ENCODE measurements around the gene CD81.

DNA sequence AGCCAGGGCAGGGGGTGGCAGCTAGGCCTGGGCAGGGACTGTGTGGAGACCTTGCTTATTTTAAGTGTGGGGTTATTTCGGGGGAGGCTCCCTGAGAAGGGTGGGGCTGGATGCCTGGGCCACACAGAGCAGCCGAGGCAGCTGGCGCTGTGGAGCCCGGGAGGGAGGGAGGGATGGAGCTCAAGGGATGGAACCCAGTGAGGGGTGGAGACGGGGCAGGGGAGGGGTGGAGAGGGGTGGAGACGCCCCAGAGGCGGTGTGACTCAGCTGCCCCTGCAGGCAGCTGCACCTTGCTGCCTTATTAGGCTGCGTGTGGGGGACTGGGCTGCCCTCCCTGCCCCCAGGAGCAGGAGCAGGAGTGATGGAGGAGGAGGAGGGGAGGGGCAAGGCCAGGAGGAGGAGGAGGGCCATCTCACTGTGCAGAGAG, 13.6 kb downstream of the CD81 start:
- TF ChIP-seq ELF1 (IDR thresholded peaks at IDR 0.05; ENCODE audit: borderline replicate concordance, low read depth) (no peak), CTCF (IDR thresholded peaks at IDR 0.05 in 2 of 3, conservative IDR thresholded peaks at IDR 0.05 in 1 of 3; ENCODE audit: borderline replicate concordance in 1 of 3, insufficient read depth in 1 of 3, low read depth in 2 of 3, low read length in 2 of 3) (no peak), POLR2AphosphoS5 (IDR thresholded peaks at IDR 0.05; ENCODE audit: low read depth, low read length) (no peak), ZFX (IDR thresholded peaks at IDR 0.05) (no peak), CEBPB (IDR thresholded peaks at IDR 0.05; ENCODE audit: low read depth) (no peak), EZH2 (IDR thresholded peaks at IDR 0.05) (no peak), RAD21 (IDR thresholded peaks at IDR 0.05; ENCODE audit: low read depth) (no peak), POLR2A (IDR thresholded peaks at IDR 0.05; ENCODE audit: borderline replicate concordance, extremely low read depth, insufficient read depth, insufficient read length) (no peak), ZNF274 (IDR thresholded peaks at IDR 0.05; ENCODE audit: low read depth, low read length) (no peak), SP1 (IDR thresholded peaks at IDR 0.05; ENCODE audit: low read depth) (no peak)
- TF ChIP-seq, protein P1, sequence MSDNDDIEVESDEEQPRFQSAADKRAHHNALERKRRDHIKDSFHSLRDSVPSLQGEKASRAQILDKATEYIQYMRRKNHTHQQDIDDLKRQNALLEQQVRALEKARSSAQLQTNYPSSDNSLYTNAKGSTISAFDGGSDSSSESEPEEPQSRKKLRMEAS (IDR thresholded peaks at IDR 0.05) = no peak
- TF ChIP-seq, protein P2, sequence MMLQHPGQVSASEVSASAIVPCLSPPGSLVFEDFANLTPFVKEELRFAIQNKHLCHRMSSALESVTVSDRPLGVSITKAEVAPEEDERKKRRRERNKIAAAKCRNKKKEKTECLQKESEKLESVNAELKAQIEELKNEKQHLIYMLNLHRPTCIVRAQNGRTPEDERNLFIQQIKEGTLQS (IDR thresholded peaks at IDR 0.05) = no peak

Measured in HCT116 (cell line).